Brain microvascular endothelial cell (primary cell): Measurements from ENCODE around the gene OIT3.

Source experiments
- DNase-seq: peaks from one replicate; pipeline ENCODE4 v3.0.0-alpha.2; 2020
- H3K27ac ChIP-seq: fragments of 250-450 bp; sonication (Bioruptor Pico); 2 replicates; pipeline ENCODE4 v1.5.1; 2020; ENCODE audit warnings: mild to moderate bottlenecking, moderate library complexity
- H3K27me3 ChIP-seq: fragments of 250-450 bp; sonication (Bioruptor Pico); replicated peaks from 2 replicates; pipeline ENCODE4 v1.5.1; 2020; ENCODE audit warnings: mild to moderate bottlenecking
- H3K36me3 ChIP-seq: fragments of 250-450 bp; sonication (Bioruptor Pico); replicated peaks from 2 replicates; pipeline ENCODE4 v1.5.1; 2020; ENCODE audit warnings: mild to moderate bottlenecking
- H3K4me3 ChIP-seq: 2 replicates; pipeline ENCODE4 v1.5.1; 2011; ENCODE audit warnings: low read depth, mild to moderate bottlenecking, control low read depth, low read length, moderate library complexity
- in situ Hi-C: cut with HindIII; loops from 2 replicates; pipeline ENCODE4 v1.10.0; 2017; ENCODE audit warnings: low sequenced_read_pairs, low pct_ligation_motif_present
- TF ChIP-seq, protein P1 (sequence below): IDR thresholded peaks from 2 replicates; pipeline ENCODE4 v1.5.1; 2011; ENCODE audit warnings: low read depth, mild to moderate bottlenecking, moderate library complexity, low read length, control low read depth, inconsistent platforms; ENCODE audit errors: missing control alignments

Gene OIT3

DNA sequence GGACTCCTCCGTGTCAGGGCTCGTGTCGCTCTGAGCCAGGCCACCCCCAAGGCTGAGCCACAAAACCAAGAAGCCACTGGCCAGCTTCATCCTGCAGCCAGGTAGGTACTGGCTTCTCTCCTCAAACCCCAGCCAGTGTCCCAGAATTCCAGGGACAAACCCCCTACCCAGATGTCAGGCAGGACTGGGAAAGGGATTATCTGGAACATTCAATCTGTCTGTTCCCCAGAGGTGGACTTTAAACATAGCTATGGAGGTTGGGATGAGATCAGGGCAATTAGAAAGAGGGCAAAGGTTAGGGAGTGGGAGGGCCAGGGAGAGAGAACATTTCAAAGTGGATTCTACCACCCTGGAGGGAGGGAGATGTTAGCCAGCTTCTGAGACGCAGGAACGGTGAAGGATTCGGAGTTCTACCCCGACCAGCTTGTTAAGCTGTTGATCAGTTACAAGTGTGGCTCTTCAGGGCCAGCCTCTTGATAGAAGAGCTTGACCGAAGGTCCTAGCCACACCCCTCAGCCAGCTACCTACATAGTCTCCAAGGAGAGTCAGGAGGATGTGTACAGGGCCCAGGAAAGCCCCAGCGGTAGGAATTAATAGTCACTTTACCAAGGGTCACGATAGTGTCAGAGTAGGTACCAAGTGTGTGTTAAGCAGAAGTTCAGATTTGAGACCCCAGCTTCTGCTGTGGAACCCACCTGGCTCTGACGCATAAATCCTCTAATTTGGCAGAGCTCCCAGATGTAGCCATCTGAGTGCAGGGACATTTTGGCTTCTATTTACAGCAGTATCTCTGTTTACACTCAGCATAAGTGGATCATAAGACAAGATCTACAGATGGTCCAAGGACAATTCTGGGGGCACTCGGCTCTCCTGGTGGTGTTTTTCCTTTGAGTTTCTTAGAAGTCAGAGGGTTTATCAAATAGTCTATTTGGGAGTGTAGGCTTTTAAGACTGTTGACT lies 61.3 kb downstream of the OIT3 start, which contains the start of gene PLA2G12B:
PLA2G12B (minus strand) TSS at position 211 of the 959 bp plus-strand sequence; CDS start at position 90, 121 bp downstream.
- in situ Hi-C loops = no loop called here
- Histone ChIP-seq H3K27ac (no peak within 1 kb of the TSS), H3K4me3 (no peak within 1 kb of the TSS), H3K36me3 (no peaks in the 10 kb centered on the region), H3K27me3 (no peaks in the 10 kb centered on the region)
- DNase-seq = no peak
- TF ChIP-seq, protein P1, sequence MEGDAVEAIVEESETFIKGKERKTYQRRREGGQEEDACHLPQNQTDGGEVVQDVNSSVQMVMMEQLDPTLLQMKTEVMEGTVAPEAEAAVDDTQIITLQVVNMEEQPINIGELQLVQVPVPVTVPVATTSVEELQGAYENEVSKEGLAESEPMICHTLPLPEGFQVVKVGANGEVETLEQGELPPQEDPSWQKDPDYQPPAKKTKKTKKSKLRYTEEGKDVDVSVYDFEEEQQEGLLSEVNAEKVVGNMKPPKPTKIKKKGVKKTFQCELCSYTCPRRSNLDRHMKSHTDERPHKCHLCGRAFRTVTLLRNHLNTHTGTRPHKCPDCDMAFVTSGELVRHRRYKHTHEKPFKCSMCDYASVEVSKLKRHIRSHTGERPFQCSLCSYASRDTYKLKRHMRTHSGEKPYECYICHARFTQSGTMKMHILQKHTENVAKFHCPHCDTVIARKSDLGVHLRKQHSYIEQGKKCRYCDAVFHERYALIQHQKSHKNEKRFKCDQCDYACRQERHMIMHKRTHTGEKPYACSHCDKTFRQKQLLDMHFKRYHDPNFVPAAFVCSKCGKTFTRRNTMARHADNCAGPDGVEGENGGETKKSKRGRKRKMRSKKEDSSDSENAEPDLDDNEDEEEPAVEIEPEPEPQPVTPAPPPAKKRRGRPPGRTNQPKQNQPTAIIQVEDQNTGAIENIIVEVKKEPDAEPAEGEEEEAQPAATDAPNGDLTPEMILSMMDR = no peak

DNA sequence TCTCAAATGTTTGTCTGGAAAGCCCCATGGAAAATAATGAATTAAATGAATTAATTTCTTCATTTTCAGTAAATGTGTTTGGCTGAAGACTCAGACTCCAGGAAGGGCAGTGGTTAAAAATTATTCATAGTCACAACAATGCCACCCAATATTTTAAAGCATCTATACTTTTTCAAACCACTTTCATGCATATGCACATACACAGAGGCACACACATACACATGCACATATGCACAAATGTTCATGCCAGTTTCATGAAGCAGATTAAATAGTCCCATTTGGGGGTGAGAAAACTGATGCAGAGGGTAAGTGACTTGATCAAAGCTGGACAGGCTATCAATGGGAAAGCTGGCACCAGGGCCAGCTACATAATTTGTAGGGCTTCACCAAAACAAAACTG lies 62.5 kb downstream of the OIT3 start:
- no peaks in the 10 kb centered on the region for H3K27me3 ChIP-seq
- no peak for DNase-seq
- no peak overlapping the region for H3K4me3 ChIP-seq
- no peaks in the 10 kb centered on the region for H3K36me3 ChIP-seq
- H3K27ac ChIP-seq = no peak overlapping the region
- in situ Hi-C loops = no loop called here
- TF ChIP-seq, protein P1 = no peak

DNA sequence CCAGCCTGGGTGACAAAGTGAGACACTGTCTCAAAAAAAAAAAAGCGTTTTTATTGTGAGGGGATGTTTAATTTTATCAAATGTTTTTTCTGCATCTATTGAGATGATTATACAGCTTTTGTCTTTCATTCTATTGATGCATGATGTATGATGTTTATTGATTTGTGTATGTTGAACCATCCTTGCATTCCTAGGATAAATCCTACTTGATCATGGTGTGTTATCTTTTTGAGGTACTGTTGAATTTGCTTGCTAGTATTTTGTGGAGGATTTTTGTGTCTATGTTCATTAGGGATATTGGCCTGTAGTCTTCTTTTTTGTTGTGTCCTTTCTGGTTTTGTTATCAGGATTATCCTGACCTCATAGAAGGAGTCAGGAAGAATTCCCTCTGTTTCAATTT lies 83.3 kb downstream of the OIT3 start:
- no peak overlapping the region for H3K4me3 ChIP-seq

DNA sequence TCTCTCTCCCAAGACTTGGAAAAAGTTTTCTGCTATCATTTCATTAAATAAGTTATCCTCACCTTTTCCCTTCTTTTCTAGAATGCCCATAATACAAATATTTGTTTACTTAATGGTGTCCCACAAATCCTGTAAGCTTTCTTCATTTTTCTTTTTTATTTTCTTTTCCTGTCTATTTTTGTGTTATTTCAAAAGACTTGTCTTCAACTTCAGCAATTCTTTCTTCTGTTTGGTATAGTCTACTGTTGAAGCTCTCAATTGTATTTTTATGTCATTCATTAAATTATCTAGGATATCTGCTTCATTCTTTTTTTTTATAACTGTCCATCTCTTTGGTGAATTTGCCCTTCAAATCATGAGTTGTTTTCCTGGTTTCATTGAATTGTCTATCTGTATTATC lies 86.2 kb downstream of the OIT3 start:
- no peak overlapping the region for H3K4me3 ChIP-seq
- in situ Hi-C loops = no loop called here
- no peak for DNase-seq
- H3K27me3 ChIP-seq = no peaks in the 10 kb centered on the region
- no peak overlapping the region for H3K27ac ChIP-seq
- no peaks in the 10 kb centered on the region for H3K36me3 ChIP-seq
- TF ChIP-seq, protein P1 = no peak

More for the DNA sequence above, 83.3 kb downstream of the OIT3 start:
- in situ Hi-C loops = no loop called here
- Histone ChIP-seq H3K27ac (no peak overlapping the region), H3K27me3 (no peaks in the 10 kb centered on the region), H3K36me3 (no peaks in the 10 kb centered on the region)
- no peak for DNase-seq
- TF ChIP-seq, protein P1 = no peak

DNA sequence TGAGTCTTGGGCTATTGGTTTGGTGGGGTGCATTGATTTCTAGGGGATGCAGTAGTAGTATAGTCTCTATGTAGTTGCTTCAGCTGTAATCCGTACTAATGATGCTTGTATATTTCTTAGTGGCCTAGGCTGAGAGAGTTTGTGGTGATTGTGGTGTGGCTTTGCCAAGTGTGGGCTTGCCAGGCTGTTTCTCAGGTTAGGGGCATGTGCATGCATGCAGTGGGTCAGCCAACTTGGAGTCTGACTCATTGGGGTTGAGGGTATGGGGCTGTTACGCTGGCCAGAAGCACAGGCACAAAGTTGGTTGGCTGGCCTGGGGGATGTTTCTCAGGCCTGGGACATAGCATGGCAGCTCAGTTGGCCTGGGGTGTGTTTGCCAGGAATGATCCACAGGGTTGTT lies 86.8 kb downstream of the OIT3 start:
- no peak for DNase-seq
- Histone ChIP-seq H3K27ac (no peak overlapping the region), H3K36me3 (no peaks in the 10 kb centered on the region), H3K4me3 (no peak overlapping the region), H3K27me3 (no peaks in the 10 kb centered on the region)
- TF ChIP-seq, protein P1 = no peak
- in situ Hi-C loops = no loop called here
